ENCODE results near the gene RRBP1. TPM values are rescaled to one million over a fixed set of nuclear protein-coding genes. Genes with fewer than 3 reads are reported as not detected.
"Not testable (repeated sequence)": the region's sequence is repeated elsewhere in the genome, so short reads cannot be mapped to it uniquely, and the experiment has no call there.

The RRBP1 gene
- total RNA-seq, 1 experiment from 2014 or later: 106 TPM

DNA sequence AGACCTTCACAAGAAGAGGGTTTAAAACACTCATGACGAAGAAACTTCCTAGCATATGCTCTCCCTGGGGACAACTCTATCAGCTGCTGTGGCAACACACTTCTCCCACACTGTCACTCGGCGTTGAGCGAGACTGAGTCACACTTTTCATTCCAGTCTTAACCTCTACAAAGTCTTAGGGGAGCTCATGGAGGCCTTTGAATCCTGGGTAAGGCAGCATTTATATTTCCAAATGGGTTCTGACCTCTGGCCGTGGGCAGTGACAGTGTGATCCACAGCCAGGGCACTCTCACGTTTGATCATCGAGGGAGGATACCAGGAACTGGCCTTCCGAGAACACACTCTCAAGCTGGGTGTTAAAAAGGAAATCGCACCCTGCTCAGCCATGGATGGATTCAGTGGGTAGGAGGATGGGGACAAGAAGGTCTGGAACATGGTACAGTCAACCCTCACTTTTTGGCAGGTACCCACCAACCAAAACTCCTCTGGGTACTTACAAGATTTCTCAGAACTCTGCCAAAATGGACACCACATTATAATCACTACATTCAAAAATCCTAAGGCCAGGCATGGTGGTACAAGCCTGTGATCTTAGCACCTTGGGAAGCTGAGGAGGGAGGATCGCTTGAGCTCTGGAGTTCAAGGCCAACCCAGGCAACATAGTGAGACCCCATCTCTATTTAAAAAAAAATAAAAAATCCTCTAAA is 19.6 kb downstream of the RRBP1 start:
- no peak for DNase-seq (ENCODE audit: low read depth)

DNA sequence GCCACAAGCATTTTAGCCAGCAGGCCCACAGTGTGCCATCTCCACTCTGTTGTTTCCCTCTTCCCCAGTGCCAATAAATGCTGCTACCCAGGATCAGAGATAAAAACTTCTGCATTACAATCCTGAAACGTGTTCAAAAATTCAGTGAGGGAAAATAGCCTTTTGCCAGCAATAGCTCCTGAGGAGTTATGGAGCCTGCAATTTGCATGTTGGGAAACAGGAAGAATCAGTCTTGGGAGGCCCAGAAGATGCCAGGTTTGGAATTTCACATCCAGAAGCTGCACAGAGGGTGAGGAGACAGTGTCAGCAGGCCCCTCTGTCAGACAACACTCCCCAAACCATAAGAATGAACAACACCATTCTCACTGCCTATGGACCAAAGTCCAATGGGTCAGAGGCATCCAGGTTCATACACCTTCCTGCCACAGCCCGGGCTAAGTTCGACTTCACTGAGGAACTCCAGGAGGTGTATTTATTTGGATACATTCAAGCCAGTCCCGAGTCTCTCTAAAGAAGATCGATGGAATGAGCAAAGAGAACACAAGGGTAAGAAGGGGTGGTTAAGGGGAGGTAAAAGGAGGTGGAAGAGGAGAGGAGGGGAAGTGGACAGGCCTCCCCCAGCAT is 20.8 kb downstream of the RRBP1 start:
- no peak for DNase-seq (ENCODE audit: low read depth)

DNA sequence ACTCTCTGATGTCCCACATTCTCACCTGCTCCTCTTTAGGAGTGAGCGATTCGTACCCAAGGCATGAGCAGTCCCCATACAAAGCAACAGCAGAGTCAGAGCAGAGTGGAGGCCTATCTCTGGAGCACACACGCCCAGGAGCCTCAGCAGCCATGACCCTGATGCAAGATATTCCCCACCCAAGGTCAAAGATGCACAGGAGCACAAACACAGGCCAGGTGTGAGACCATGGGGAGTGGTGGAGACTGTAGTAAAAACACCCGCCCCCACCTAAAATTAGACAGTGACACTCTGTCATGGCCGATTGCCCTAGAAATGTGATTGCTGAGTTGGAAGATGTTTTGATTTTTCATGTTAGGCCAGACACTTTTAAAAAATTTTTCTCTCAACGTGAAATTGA is 21.4 kb downstream of the RRBP1 start:
- DNase-seq (ENCODE audit: low read depth): no peak

DNA sequence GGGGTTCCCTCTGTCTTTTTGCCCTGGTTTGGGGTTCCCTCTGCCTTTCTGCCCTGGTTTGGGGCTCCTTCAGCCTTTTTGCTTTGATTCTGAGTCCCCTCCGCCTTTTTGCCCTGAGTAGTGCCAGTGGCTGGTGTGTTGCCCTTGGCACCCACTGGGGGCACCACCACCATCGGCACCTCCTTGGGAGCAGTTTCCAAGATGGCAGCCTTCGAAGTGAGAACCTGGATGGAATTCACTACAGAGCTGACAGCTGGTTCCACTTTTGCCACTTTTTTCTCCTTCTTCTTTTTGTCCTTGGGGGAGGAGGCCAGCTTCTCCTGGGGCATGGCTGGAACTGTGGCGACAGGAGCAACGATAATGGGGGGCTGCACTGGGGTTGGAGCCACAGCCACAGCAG is 22.2 kb downstream of the RRBP1 start:
- DNase-seq (ENCODE audit: low read depth): no peak

DNA sequence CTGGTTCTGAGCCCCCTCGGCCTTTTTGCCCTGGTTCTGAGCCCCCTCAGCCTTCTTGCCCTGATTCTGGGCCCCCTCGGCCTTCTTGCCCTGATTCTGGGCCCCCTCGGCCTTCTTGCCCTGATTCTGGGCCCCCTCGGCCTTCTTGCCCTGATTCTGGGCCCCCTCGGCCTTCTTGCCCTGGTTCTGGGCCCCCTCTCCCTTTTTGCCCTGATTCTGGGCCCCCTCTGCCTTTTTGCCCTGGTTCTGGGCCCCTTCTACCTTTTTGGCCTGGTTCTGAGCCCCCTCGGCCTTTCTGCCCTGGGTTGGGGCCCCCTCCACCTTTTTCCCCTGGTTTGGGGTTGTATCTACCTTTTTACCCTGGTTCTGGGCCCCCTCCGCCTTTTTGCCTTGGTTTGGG is 22.7 kb downstream of the RRBP1 start:
- not testable (repeated sequence) for DNase-seq (ENCODE audit: low read depth)

DNA sequence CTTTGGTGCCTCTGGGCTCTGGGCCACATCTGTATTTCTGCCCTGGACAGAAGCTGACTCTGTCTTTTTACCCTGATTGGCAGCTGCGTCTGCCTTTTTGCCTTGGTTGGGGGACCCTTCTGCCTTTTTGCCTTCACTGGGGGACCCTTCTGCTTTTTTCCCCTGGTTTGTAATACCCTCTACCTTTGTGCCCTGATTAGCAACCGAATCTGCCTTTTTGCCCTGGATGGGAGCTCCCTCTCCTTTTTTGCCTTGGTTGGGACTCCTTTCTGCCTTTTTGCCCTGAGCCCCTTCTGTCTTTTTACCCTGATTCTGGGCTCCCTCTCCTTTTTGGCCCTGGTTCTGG is 23.4 kb downstream of the RRBP1 start:
- no peak for DNase-seq (ENCODE audit: low read depth)

DNA sequence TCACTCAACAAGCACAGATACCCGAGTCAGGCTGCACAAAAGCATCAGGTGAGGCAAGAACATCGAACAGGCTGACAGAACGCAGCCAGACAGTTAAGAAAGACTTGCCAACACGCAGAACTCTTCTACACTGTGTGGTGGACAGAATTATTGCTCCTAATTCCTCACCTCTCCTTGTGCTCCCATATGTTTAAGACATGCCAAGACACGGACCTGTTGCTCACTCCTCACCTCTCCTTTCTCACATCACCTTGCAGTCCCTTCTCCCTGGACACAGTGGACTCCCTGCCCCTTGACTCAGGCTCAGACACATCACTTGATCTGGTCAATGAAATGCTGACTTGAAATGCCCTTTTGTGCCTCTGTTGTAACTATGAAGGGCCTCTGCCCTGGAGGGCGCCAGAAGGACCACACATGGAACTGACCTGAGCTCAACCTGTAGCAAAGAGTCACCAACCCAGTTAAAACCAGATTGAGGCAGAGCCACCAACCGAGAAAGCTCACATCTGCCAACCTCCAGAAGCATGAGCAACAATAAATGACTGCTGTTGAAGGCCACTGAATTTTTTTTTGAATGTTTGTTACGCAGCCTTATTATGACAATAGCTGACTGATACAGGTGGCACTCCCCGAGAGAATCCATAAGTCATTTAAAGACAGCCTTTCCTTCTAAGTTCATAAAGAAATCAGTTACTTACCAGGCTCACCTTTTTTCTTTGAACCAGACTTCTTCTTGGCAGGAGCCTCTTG is 24.0 kb downstream of the RRBP1 start:
- no peak for DNase-seq (ENCODE audit: low read depth)

DNA sequence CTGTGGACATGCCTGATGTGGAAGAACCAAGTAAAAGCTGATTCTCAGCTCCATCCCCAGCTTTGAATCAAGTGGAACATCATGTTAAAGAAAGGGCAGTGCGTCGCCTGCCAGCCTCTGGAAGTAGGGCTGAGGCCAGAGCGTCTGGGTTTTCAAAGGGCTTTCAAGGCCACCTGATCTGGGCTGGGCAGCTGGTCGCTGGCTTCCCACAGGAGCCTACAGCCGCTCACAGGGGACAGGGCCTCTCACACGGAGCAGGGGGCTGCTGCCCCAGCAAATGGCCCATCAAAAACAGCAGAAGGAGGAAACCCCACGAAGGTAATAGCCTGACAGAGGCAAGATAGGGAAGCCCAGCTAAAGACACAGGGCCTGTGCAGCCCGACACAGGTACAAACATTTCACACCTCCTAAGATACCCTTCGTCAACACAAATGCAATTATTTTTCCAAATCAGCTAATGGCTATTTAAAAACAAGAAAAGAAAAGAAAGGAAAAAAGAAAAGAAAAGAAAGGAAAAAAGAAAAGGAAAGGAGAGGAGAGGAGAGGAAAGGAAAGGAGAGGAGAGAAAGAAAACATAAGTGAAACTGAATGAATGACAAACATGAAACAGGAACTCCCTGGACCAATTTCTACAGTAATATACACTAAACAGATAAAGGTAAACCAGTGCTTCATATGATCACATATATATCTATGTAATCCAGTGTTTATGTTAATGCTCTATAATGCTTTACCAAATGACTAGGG is 24.8 kb downstream of the RRBP1 start:
- no peak for DNase-seq (ENCODE audit: low read depth)

DNA sequence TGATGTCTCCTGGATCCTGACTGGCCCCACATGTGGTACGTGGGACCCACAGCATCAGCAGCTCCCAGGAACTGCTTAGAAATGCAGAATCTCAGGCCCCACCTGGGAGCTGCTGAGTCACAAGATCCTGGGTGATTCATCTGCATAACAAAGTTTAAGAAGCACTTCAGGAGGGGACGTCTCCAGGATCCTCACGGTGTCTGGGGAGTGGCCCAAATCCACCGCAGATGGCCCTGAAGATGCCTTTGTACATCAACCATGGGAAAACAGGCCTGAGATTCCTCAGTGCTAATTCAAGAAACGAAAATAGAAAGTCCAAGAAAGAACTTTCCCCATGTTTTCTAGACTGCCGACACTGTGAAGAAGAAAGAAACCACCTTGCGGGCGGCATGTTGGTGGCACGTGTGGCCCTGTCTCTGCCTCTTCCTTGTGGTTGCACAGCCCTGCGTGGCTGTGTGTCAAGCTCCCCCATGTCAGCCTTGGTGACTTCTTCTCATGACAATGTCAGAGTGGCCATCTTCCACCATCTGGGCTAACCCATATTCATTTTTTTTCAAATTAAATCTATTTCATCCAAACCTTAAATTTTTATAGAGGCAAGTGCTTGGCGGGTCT is 26.1 kb downstream of the RRBP1 start:
- peak; percentile 49 for DNase-seq (ENCODE audit: low read depth)

DNA sequence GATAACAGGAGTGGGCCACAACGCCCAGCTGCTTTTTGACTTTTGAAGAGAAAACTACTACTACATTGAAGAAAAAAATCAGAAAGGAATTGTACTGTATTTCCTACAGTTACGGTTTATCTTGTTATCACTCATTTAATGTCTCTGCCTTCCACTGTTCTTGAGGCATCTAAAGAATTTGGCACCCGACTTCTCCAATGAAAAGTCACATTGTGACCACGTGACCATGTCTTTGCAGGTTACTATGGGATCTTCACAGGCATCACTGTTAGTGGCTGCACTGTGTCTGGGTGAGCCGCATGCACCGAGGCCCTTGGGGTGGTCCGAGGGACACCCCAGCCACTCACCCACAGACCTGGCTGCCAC is 26.8 kb downstream of the RRBP1 start:
- DNase-seq (ENCODE audit: low read depth): no peak

DNA sequence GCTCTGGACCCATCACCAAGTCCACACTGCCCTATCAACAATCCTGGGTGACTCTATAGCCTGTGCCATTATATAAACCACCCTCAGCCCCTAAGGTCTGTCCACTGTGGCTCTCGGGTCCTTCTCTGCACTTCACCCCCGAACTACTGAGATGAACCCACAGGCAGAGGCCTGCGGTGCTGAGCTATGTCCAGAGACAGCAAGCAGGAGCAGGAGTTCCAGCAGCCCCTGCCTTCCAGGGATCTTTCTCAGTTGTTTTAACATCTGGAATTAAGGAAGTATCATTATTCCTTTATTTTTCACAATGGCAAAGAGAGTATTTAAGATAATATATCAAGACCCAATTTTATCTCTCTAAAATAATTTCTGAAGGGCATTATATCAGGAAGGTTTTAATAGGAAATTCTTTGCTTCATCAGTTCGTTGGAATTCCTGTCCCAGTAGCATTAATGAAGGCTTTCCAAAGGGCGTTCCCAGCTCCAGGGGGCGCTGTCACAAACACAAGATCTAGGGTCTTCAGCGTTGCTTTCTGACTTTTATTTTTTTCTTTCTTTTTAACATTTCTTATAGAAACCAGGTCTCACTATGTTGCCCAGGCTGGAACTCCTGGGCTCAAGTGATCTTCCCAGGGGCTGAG is 27.3 kb downstream of the RRBP1 start:
- DNase-seq (ENCODE audit: low read depth): peak; percentile 16

DNA sequence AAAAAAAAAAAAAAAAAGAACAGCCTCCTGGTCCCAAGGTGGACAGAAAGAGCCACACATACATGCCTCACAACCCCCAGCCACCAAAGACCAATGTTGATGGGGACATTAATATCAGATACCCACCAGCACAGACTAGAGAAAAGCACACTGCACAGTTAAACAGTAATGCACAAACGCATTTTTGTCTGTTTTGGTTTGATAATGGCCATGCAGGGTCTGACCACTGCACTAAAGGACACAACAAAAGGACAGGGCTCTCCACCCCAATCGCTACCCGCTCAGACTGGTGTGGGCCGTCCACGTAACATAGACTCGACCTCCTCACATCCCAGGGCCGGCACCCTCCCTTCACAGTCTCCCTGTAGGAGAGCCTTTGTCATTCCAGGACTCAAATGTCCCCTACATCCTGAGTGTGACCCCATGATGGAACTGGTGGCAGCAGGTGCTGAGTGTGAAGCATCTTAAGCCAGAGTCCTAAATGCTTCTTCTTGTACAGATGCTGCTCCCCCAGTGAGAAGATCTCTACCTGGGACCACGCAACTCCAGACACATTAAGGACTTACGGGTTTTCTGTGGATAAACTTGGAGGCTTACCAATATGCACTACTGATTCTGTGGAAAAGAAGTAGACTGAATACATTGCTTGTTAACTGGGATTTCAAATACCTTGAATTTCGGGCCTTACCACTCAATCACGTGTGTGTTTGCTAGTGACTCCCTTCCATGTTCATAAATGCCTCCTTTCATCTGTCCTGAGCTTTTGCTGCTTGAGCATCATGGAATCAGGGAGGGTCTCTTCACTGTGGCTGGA is 28.0 kb downstream of the RRBP1 start:
- no peak for DNase-seq (ENCODE audit: low read depth)

DNA sequence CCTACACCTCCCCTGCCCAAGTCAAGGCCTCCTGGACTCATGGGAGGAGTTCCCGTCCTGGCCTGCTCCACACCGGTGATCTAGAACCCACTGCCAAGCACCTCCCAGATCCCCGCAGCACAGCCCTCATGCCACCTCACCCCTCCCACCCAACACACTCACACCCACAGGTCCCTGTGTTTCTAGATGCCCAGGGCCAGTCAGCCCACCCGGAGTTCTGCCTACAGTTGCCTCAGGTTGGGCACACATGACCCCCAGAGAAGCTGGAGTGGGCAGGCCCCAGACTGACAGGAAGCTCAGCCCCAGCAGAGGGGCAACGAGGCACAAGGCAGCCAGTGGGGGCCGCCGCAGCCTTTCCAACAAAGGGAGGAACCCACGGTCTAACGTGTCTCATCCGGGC is 29.6 kb downstream of the RRBP1 start:
- DNase-seq (ENCODE audit: low read depth): no peak

DNA sequence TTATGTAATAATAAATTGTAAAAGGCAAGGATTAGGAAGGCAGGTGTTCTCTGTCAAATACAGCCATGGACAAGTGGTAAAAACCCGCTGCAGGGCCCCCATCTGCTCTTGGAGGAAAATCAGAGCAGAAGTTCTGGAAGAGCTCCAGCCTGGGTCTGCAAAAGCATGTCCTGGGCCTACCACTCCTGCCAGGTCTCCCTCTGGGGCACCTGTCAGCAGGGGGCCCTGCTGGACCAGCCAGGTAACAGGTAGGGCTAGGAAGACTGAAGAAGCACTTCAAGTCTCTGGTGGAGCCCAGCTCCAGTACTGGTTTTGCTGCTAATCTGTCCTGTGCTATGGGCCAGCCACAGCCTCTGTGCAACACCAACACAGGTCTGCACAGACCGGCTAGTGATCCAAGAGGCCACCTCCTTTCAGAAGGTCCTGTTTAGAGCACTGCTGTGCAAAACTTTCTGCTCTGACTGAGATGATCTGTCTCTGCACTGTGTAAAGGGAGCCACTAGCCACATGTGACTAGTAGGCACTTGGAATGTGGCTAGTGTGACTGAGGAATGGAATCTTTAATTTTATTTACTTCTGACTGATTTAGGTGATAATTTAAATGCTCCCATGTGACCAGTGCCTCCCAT is 30.2 kb downstream of the RRBP1 start:
- no peak for DNase-seq (ENCODE audit: low read depth)

DNA sequence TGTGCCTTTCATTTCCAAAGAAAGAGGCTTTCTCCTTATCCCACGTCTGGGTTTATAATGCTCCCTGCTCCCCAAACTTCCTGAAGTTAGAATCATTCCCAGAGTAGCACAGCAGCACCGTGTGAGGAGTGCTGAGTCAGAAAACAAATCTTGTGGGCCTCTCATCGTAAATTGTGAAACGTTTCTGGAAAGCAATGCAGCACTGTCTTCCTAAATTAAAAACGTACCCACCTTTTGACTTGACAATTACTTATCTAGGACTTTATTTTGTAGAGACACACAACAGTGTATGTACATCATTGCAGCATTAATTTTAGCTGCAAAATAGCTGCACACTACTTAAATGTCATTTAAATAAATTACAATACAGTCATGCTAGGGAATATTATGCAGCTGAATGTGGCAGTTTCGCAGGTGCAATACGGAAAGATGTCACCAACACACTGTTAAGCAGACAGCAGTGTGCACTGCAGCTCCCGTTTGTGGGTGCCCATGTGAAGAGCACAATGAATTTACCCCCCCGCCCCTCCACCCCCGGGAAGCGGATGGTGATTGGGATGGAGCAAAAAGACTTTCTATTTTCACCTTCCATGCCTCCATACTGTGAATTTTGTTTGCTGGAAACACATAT is 30.8 kb downstream of the RRBP1 start:
- DNase-seq (ENCODE audit: low read depth): no peak

DNA sequence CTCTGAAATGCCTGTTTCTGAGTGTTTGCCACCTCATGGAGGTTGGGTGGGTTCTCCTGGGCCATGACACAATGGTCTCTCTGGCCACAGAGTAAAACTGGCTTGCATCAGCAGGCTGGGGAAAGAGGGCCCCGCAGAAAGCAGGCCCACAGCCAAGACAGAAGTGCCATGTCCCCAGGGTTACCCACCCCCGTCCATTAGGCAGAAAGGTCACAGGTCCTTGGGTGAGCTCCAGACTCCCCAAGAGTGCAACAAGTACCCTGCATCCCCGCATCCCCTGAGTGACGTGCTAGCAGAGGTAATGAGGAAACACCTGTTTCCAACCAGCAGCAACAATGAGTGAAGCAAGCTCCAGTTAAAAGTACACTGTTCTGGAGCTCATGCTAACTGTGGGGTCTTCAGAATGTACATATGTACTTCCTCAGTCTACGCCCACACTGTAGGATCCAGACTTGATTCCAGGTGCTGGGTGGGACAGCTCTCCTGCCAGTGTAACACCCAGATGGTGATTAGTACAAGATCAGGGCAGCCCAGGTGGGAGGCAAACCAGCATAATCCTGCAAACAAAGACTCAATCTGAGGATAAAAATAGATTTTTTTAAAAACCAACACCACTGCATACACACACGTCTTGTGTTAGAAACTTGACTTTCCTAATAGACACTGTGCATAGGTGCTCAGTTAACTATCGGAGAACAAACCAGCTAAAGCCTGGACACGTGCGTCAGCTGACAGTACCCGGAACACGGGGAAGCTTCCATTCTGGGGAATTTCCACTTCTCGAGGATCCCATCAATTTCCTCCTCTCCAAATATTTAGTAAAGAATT is 31.5 kb downstream of the RRBP1 start:
- no peak for DNase-seq (ENCODE audit: low read depth)

DNA sequence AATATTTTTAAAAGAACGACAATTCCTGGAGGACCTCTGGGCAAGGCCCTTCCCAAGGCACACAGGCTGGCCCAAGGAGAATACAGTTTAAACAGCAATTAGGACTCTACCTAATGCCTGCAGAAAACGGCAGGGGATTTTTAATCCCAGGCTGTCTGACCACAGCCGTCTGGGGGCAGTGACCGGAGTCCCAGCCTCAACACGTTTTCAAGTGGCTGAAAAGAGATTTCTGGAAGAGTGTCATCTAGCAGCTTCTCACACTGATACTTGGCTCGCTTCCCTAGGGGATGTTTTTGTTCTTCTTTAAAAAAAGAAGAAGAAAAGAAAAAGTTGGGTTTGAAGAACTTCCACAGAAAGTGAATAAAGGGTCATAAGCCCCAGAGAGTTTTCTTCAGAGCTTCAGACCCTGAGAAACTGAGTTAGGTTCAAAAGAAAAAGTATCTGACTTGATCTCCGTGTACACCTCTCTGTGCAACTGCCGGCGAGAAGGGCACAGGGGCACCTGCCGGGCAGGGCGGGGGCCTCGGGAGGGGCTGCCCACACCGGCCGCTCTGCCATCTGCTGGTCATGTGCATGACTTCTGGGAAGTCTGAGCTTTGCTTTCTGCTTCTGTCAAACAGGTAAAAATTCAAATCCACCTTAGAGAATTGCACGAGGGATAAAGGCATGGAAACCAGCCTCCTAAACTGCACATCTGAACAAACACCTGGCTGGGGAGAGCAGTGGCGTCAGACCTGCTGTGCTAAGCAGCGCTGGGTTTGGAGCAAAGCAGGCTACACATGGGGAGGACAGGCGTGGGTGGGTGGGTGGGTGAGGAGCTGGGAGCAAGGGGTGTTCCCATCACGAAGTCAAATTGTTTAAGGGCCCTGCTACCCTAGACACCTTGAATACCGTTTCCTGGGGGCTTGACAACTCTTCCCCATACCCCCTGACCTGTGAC is 33.0 kb downstream of the RRBP1 start:
- DNase-seq (ENCODE audit: low read depth): no peak
